ENCODE measurements around the gene HEXIM2. TPM values are rescaled to one million over a fixed set of nuclear protein-coding genes. Genes with fewer than 3 reads are reported as not detected.

Gene HEXIM2, protein sequence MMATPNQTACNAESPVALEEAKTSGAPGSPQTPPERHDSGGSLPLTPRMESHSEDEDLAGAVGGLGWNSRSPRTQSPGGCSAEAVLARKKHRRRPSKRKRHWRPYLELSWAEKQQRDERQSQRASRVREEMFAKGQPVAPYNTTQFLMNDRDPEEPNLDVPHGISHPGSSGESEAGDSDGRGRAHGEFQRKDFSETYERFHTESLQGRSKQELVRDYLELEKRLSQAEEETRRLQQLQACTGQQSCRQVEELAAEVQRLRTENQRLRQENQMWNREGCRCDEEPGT
- total RNA-seq = 2.7 and 4.0 TPM in 2 replicates

DNA sequence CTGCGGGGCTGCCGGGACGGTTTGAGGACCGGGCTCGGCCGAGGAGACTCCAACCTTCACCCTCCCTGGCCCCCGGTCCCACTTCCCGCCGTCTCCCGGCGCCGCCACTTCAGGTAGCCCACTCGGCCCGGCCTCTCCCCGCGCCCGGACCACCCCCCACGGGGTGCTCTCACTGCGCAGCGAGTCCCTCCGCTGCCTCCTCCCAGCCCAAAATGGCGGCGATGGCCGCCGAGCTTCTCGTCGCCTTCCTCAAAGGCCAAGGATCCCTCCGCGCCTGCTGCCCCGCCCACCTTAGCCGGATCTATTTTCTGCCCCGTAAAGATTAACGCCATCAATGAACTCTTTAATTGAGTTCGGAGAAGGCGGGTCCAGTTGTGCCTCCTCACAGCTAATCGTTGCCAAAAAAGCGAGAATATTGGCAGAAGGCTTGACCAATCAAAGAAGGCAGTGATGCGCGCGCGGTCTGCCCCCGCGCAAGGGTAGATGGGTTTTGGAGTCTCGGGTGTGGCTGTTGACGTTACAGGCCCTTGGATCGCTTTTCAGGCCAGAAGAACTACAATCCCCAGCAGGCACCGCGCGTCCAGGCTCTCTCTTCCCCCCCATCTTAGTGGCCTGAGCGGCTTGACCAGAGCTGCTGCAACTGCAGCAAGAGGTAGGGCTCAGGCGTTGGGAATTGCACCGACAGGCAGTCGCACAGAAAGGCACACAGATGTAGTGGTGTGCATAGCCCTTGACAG, at the start of gene HEXIM2:
Gene HEXIM2 (plus strand): TSS at position 588 of the 737 bp plus-strand sequence. CDS start 919 bp downstream, outside the sequence.

DNA sequence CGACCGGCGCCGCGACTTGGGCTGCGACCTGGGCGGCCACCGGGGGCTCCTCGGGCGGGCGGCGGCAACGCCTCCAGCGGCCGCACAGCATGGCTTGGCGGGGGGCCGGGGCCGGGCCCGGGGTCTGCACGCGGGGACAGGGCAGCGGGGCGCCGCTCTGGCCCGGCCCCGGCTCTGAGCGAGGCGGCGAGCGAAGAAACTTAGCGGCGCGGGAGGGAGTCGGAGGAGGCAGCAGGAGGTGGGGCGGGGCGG, 29.4 kb upstream of the HEXIM2 start, which contains the start of gene PLCD3:
Gene PLCD3 (minus strand): TSS at position 196 of the 252 bp plus-strand sequence. CDS start 105 bp downstream, at position 91.

DNA sequence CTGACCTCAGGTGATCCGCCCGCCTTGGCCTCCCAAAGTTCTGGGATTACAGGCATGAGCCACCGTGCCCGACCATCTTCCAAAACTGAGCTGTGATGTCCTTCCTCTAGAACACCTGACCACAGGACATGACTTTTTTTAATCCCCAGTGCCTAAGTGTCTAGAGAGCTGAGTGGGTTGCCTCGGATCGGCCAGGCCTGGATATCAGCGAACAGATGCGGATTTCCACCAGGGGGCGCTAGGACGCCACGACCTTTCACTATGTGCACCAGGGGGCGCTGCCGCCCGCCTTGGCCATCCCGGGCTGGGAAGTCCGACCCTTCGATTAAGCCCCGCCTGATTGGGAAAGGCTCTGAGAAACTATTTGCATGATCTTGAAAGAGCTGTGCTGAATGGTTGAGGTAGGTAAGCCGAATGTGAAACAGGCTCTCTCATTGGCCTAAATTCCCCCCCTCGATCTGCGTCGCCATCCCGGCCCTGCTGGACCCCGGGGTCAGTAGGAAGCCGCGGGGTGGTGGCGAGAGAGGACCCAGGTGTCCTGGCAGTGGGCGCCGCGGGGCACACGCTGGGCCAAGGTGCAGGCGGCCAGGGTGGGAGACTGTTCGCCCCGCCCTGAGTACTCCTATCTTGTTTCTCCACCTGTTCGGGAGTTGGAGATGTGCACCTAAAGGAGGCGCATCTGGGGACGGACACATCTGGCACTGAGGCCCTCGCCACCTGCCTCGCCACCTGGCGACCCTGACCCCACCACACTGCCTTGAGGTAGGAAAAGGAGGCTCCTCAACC, 26.3 kb upstream of the HEXIM2 start, which contains the start of gene ACBD4:
Gene ACBD4 (plus strand): TSS at position 496 of the 786 bp plus-strand sequence. CDS start 458 bp downstream, outside the sequence.

DNA sequence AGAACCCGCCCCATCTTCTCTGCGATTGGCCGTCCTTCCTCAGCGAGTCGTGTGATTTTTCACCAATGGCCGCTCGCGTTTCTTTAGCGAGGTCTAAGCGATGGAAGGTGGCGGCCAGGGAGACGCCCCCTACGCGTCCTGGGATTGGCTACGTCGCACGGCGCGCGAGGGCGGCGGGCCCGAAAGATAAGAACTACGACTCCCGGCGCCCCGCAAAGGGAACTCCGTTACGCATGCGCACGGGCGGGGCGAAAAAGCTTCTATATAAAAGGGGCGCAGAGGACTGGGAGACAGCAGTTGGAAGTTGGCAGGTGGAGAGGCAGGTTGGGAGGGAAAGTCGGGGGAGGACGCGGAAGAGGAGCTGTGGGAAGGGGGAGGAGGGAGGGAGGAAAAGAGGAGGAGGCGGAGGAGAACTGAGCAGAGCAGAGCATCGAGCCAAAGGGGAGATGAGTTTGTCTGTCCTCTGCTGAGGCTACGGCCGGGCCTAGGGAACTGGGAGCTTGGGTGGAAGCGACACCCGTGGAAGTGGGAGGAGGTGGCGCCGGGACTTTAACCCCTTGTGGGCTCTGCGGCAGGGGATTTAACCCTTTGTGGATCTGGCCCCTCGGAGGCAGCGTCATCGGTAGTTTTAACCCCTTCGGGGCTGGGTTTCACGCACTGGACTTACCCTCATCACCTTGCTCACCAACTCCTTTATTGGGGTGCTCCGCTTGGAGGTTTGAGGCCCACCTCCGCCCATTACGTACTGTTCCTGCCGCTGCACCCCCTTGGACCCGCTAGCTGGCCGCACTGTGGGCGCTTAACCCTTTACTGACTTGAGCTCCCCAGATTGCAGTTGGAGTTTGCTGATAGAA, 13.3 kb upstream of the HEXIM2 start, which contains the start of gene HEXIM1:
Gene HEXIM1 (plus strand): TSS at position 293 of the 854 bp plus-strand sequence. CDS start 716 bp downstream, outside the sequence.

Other genes starting within 250 kb of the HEXIM2 start
- gene GFAP, start 246.4 kb upstream of the HEXIM2 start, total RNA-seq = 0.38 and 0.54 TPM in 2 replicates
- gene KIF18B, start 214.1 kb upstream of the HEXIM2 start, total RNA-seq = 1.7 and 3.1 TPM in 2 replicates
- 0.09 TPM in 1 of 2 replicates, not detected in the other for gene C1QL1, start 193.6 kb upstream of the HEXIM2 start, total RNA-seq
- gene DCAKD, start 110.2 kb upstream of the HEXIM2 start, total RNA-seq = 26.7 and 27.0 TPM in 2 replicates
- gene NMT1, start 100.6 kb upstream of the HEXIM2 start, total RNA-seq = 58.7 and 58.9 TPM in 2 replicates
- gene PLCD3, start 29.4 kb upstream of the HEXIM2 start, total RNA-seq = 8.5 and 15.6 TPM in 2 replicates
- gene ACBD4, start 26.2 kb upstream of the HEXIM2 start, total RNA-seq = 3.2 and 5.1 TPM in 2 replicates
- gene HEXIM1, start 13.4 kb upstream of the HEXIM2 start, total RNA-seq = 8.1 and 8.2 TPM in 2 replicates
- 0.54 and 0.94 TPM in 2 replicates for gene FMNL1, start 60.0 kb downstream of the HEXIM2 start, total RNA-seq
- gene SPATA32, start 100.2 kb downstream of the HEXIM2 start, total RNA-seq = under 0.01 TPM in 1 of 2 replicates, not detected in the other
- 1.7 and 1.8 TPM in 2 replicates for gene MAP3K14, start 155.1 kb downstream of the HEXIM2 start, total RNA-seq

Measured in endothelial cell of coronary artery (primary cell).